Cardiac septum (tissue), 1 donor: ENCODE data around the gene SUGCT. TPM values are rescaled to one million over a fixed set of nuclear protein-coding genes. Genes with fewer than 3 reads are reported as not detected.

Source experiments
- DNase-seq: peaks from one replicate; pipeline ENCODE4 v3.0.0-alpha.2; 2020; ENCODE audit warnings: low spot score
- intact Hi-C: fragments of 100-400 bp; cut with DNase I; formaldehyde crosslinking; loops from one replicate; pipeline ENCODE4 v1.14.0; 2022
- total RNA-seq: library from RNA; stranded (reverse); fragmentation: NEBNext Ultra II Directional; extraction: Animal tissue kit (Norgen Biotek cat#: 25700); gene quantifications from one replicate; pipeline ENCODE4 v1.2.1, GENCODE V29; 2021
- donor health status: DM: no; HTN: no; CAD: no.

SUGCT gene
- total RNA-seq, 1 donor from 2014 or later = 3.1 TPM

DNA sequence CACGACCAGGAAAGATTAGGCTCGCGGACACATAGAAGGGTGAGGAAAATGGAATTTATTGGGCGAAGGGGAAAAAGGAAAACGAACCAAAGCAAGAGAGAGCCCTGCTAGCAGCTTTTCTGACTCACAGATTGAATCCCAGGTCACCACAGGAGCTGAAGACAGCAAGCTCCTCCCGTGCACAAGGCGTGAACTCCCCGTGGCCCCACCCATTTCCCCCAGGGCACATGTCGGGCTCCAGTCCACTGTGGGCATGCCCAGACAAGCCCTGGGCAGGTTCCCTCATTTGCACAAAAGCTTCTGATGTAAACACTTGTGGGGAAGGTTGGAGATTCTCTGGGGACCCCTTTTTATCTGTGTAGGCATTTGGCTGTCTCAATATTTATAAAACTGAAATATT, 582.4 kb downstream of the SUGCT start:
- intact Hi-C loops = no loop called here
- no peak for DNase-seq

DNA sequence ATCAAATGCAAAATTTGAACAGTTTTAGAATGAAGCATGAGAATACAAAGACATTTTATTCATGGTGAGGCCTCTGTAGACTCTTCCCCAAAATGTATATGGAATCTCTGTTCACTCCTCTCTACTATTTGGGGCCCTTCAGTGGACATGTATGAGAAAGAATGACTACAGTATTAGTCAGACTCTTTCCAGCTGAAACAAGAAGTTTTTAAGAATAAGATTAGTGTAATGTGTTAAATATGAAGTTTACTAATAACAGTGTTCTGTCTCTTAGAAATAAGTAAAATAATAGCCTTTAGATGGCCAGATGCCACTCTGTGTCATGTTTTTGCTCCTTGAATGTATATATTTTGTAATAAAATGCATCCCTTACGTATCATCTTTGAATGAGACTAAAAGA, 585.6 kb downstream of the SUGCT start:
- intact Hi-C loops = no loop called here
- no peak for DNase-seq

DNA sequence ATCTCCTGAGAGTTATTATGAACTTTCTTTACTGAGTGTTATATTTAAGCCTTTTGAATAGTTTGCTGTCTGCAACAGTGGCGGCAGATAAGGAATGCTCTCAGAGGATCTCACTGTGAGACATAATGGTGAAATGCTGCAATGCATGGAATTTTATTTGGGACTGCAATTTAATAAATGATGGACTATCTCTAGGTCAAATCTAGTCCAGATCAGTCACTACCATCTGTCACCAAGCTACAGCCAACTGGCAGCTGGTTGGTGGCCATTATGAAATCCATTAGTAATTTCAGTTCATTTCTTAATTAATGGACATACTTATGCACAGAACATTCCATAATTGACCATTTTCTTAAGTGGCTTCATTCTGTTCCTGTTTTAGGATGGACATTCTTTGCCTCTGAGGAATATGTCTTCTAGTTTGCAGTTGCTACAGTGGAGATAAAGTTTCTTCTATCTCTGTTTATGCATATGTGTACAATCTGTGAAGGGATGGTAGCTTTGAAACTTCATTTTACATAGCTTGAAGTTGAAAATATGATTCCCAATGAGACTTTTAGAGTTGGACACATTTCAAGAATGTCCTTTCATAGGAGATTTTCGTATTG, 586.6 kb downstream of the SUGCT start:
- DNase-seq = no peak
- intact Hi-C loops = no loop called here

DNA sequence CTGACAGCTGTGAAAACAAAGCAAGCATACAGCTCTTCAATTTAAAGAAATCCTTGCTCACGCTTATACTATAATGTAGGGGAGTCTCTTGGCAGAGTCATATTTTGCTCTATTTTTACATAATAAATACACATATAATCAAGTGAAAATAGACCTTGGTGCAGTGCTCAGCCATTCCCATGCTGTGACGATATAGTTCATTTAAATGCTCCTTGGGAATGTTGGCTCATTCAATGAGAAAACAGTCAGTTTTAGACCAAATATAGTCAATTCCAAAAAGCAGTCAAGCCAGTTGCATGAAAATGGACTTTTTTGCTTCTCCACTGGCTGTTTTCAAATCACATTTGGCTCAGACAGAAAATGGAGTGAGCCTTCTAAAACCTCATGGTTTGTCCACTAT, 587.4 kb downstream of the SUGCT start:
- no peak for DNase-seq

DNA sequence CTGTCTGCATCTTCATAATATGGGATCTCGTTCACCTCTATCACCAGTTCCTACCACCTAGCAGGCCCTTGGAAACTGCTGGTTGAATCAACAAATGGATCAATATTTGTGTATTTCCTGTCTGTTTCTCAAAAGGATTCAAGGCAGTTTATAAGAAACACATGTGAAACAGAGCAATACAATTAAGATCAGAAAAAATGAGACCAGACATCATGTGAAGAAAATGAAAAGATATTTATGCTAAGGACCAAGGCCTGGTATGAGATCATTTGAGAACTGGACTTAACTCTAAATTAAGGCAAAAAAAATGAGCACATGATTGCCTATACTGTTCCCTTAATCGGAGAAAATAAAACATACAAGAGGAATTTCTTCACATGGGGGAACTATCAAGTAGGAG, 589.0 kb downstream of the SUGCT start:
- no peak for DNase-seq
- intact Hi-C loops = no loop called here

More for the DNA sequence above, 587.4 kb downstream of the SUGCT start:
- intact Hi-C loops = no loop called here

DNA sequence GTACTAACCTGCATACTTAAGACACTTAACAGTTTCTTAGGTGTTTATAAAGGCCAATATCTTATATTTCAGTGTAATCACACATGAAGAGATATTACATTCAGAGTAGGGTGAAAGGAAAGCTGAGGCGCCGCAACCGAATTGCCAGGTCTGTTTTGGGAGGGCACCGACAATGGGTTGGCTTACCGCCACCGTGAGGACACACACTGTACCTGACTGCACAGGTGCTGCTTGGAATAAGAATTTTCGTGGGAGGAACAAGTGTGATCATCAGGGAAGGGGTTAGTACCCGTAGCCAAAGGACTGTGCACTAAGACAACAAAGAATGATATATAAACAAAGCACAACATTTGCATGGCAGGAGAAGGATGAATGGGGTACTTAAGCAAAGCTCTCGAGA, 591.8 kb downstream of the SUGCT start:
- intact Hi-C loops = no loop called here
- DNase-seq = no peak

DNA sequence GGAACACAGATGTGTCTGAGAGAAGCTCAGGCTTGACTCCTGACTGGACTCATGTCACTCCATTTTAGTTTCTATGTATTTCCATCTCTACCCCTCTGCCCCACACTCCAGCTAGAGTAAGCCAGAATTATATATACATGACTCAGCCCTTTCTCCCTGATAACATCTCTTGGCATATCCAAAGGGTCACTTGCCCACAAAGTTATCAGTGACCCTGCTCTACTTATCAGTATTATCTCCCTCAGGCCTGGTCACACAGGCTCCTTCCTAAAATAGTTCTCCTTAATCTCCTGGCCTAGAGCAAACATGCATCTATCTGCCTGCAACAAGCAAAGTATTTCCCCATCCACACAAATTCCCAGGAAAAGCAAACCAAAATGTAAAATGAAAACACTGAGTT, 598.3 kb downstream of the SUGCT start:
- intact Hi-C loops = no loop called here
- DNase-seq = no peak

DNA sequence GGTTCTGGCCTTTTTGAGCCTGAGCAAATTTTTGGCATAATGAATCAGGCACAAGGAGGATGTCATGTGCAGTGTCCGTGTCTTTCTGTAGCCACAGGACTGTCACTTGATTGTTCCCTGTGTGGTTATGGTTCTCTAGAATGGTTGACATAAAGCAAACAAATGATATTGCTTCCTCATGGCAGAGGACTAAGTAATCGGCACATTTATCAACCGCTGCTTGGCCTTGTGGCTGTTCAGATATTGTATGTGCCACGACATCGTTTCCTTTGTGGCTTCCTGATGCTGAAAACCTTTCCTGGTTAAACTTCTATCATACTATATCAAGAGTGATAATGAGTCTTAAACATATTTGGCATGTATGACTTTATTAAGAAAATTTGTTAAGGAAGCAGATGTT, 598.8 kb downstream of the SUGCT start:
- intact Hi-C loops = no loop called here
- DNase-seq = no peak

DNA sequence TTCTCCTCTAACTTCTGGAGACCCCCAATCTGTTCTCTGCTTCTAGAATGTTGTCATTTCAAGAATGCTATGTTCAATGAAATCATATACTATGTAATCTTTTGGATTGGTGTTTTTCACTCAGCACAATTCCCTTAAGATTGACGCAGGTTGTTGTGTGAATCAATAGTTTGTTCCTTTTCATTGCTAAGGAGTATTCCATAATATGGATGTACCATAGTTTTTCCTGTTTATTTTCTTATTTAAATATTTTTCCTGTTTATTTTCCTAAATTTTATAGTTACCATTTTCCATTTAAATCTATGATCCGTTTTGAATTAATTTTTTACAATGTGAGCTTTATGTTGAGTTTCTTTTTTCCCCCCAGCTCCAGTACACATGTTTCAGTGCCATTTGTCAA, 604.5 kb downstream of the SUGCT start:
- intact Hi-C loops = no loop called here
- DNase-seq = no peak

DNA sequence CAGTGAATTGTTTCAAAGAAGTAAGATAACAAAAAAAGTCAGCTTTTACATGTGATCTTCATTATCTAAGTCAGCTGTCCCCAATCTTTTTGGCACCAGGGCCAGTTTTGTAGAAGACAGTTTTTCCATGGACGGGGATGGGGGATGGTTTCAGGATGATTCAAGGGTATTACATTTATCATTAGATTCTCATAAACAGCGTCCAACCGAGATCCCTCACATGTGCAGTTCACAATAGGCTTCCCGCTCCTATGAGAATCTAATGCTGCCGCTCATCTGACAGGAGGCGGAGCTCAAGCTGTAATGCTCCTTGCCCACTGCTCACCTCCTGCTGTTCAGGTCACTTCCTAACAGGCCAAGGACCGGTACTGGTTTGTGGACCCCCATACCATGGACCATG, 607.5 kb downstream of the SUGCT start:
- intact Hi-C loops = no loop called here
- DNase-seq = no peak

DNA sequence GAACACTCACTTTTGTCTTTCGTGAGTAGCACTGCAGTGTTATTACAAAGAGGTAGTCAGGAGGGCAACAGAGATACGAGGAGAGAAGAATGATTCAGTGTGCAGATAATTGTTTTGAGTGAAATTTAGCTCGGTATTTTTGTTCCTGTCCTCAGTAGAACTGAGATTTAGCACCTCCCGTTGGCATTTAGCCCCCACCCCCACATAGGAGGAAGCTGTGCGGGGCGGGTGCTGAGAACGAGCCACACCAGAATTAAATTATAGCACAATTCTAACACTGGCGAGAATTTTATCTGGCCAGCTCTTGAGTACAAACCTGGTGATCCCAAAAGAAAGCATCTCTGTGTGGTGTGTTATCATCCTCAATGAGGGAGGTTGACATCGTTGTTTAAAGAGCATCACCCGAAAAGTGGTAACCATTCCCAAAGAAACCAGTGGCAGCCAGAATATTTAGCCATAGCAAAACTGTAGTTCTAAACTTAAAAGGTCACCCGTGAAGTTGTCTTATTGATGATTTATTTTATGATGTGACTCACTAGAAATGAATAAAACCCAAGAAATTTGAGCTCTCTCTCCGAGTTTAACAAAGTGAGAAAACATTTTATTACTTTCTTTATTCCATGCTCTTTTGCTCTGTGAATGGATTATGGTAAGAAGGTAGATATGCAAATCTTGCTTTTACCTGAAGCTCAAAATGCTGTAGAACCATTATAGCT, 612.2 kb downstream of the SUGCT start:
- DNase-seq = no peak
- intact Hi-C loops = no loop called here

DNA sequence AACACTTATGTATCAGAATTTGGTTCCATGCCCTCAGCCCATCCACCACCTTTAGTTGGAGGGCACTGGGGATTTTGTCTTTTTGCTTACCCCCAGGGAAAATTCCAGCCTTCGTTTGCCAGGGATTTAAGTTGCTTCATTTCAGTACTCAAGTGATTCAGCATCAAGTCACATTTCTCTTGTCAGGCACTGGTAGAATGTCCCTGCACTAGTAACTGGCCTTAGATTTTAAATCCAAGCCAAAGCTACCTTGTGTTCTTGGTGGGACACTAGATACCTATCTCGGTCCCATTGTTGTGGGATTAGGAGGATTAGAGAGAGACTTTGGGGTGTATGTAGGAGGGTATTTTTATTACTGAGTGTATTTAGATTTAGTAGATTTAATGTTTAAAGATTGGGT, 613.1 kb downstream of the SUGCT start:
- intact Hi-C loops = no loop called here
- no peak for DNase-seq

DNA sequence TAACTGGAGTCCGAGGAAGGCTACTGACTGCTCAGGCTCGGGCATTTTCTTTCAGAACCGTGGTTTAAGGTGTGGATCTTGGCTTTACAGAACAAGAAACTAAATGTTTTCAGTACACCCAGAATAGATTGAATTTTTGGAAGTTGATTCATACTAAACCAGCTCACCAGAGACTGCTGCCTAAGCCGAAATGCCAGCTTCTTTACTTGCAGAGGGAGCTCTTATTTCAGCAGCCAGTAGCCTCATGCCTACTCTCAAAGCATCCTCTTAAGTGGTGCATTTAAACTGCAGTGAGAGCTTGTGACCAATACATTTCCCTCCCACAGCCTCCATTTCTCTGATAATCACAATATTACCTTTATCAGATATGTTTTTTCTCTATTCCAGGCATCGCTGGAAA, 615.1 kb downstream of the SUGCT start:
- DNase-seq = no peak
- intact Hi-C loops = no loop called here

DNA sequence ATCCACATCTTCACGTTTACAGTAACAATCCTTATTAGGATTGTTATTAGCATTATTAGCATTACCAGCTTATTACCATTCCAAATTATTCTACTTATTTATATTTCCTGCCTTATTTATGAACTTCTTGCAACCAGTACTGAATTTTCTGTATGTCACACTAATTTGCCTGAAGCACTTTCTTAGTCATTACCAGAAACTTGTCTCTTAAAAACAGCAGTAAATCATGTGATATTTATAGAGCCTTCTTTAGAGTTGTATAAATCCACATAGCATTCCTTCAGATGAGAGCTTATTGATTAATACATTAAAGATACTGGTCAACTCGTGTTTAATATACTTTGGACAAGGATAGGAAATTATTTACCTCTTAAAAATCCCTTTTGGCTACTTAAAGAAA, 618.6 kb downstream of the SUGCT start:
- DNase-seq = no peak
- intact Hi-C loops = no loop called here

DNA sequence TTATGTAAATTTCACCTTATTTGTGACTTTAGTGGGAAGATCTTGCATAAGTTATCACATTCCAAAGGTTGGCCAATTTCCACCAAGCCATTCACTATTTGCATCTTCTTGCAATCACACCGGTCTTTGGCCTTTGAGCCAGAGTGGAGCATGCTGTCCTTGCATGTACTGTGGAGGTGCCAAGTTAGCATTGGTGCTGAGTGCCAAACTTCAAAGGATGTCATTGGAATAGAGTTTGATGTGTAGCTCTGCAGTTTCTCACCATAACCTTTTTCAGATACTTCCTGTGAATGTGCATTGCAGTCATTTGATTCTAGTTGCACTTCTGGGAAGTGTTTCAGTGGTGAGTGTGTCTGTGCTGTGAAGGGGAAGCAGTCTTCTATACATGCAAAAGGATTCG, 620.6 kb downstream of the SUGCT start:
- intact Hi-C loops = no loop called here

DNA sequence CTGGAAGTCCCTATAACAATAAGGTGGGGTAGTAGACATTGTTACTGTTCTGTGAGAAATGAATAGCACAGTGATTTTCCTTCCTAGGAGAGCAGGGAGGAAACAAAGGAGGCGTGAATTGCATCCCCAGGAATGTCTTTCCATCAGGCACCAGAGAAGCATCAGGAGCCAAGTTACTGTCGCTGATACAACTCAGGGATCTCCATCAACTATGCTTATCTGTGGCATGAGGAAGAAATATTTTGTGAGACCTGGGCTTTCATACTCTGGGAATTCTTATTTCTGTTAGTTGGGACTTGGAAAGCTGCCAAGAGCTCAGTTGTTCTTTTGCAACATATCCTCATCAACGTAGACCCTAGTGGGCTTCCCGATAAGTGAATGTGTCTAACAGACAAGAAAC, 622.3 kb downstream of the SUGCT start:
- DNase-seq = no peak
- intact Hi-C loops = no loop called here

More for the DNA sequence above, 620.6 kb downstream of the SUGCT start:
- no peak for DNase-seq

DNA sequence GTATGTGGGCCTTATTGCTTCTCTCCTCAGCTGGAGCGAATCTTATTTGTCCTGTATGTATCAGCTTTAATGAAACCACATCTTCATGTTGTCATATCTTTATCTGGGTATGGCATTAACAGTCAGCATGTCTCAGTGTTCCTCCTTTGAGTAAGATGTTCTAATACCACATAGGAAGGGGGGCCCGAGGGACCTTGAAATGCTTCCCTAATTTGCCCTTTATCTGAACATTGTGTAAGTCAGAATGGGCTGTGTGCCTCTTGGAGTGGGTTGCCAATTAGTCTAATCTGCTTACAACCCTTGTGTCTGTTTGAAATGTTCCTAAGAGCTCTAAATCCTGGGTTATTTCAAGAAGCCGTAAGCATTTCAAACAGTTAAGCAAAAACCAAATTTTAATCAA, 623.8 kb downstream of the SUGCT start:
- DNase-seq = no peak
- intact Hi-C loops = no loop called here

DNA sequence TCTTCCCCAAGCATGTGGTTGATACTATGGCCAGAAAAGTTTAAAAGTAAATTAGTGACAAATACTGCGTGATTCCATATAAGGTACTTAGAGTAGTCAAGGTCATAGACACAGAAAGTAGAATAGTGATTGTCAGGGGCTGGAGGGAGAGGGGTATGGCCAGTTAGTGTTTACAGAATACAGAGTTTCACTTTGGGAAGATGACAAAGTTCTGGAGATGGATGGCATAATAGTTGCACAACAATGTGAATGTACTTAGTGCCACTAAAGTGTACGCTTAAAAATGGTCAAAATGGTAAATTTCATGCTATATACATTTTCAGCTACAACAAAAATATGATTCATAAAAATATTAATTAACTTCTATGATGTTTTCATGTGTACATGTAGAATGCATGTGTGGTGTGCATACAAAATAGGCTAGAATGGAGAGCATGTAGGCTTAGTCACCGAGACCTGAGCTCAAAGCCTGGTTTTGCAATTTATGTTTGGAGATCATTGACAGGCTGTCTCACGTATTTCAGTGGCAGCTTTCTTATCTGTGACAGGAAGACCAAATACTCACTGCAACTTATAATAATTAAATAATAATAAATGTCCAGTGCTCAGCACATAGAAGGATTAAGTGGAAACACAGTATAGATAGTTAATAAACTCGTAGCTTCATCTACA, 625.6 kb downstream of the SUGCT start:
- intact Hi-C loops = no loop called here
- DNase-seq = no peak

DNA sequence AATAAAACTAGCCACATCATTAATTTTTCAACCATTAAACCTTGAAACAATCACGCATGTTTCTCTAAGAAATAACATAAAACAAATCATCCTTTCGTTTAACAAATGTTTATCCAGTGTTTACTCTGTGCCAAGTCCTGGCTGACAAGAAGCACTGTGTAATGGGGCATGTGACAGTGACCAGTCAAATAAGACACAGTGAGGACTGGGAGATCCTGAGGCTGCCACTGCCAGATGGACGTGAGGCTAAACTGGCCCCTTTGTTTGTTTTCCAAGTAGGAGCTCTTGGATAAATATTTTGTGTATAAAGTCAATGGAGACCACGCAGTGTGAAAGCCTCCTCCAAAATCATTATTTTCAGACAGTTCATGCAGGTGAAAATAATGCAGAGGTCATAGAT, 626.2 kb downstream of the SUGCT start:
- intact Hi-C loops = no loop called here
- DNase-seq = no peak

DNA sequence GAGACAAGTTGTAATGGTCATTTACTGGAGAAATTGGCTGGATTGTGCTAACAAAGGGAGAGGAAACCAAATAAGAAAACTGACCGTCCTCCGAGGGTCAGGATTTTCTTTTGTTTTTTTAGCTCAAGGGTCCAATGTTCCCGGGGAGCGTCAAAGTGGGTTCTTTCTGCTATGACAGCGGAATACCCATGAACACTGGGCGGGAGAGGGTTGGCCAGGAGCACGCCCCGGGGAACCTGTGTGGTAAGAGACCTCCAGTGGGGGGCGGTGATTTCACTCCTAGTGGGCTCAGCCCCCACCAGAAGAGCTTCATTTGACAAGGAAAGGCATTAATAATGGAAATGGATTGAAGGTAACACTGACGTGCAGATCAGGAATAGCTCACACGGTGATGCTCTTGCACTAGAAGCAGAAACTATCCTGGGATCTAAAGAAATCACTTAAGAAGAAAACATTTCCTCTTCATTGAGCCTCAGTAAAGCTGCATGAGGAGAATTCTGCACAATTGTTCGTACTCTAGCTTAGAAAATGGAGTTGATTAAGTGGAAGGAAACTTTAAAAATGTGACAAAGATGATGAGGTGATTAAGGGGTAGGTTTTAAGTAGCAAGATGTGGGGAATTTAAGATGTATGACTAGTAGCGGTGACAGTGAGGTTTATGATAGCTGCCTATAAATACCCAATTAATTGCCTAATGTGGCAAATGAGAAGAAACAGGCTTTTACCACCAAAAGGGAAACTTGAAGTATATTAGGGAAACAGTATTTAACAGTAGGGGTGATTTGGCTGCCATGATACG, 627.2 kb downstream of the SUGCT start:
- no peak for DNase-seq
- intact Hi-C loops = no loop called here
